HG03108 (cell line): ENCODE data around the gene PIP4K2A.

Source experiments
- ATAC-seq: cut with Tn5 transposase; IDR thresholded peaks from one replicate; pipeline ENCODE4 v1.9.1; 2021; ENCODE audit warnings: moderate library complexity; ENCODE audit not compliant: unreplicated experiment

The PIP4K2A gene

GRCh38 chr10:22623633-22624253 is 90.6 kb downstream of the PIP4K2A start:
- no peak for ATAC-seq

DNA sequence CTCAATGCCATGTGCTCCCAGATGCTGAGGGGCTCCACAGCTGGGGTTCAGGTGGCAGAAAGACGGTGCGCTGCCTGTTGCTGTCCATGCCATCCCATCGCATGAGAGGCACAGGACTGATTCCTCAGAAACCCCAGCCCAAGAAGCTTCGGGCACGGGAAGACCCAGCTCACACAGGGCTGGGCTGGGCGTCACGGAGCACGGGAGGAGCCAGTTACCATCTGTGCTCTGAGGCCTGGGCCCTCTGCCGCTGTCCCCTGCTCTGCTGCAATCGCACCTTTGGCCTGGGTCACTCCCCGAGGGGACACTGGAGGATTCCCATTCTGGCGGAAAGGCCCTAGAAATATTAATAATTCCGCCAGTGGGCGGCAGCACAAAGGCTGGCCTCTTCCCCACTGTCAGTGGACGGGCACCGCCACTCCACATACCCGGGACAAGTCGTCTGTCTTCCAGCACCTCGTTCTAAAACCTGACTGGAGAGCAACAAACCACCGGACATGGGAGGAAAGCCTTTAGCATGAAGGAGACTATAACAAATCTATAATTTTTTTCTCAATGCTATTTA is 92.1 kb downstream of the PIP4K2A start:
- ATAC-seq, result no peak

GRCh38 chr10:22621726-22622125 is 92.7 kb downstream of the PIP4K2A start:
- no peak for ATAC-seq

- no peak for ATAC-seq
Observed at GRCh38 chr10:22620929-22621328, 93.4 kb downstream of the PIP4K2A start.

GRCh38 chr10:22620140-22620857 is 94.1 kb downstream of the PIP4K2A start:
- ATAC-seq, result no peak

- no peak for ATAC-seq
Observed at GRCh38 chr10:22619101-22619500, 95.3 kb downstream of the PIP4K2A start.

DNA sequence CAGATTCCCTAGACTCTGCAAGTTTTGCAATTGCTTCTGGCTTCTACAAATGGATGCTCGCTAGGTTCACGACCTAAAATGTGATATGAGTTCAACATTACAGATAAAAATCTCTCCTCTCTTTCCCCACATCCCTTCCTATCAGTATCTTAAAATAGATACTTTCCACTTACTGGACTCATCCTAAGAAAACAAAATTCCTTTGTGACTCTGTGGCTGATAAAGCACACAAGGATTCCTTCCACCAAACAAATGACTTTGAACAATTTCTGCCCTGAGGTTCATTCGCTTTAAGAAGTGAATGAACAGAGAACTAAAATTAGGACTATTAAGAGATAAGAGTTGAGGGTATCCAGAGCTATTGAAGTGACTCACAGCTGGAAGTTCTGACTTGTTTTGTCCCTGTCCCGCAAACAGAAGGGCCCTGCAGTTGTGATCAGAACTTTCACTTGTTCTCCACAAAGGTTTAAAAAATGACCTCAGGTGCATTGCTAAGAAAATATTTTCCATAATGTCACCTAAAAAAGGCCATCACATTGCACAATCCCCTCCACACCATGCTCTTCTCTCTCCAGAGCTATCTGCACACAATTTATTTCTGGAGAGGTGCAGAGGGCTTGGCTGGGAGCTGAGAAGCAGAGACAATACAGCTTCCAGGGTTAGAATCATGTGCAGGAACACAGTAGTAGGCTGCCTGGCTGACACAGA is 96.1 kb downstream of the PIP4K2A start:
- no peak for ATAC-seq

DNA sequence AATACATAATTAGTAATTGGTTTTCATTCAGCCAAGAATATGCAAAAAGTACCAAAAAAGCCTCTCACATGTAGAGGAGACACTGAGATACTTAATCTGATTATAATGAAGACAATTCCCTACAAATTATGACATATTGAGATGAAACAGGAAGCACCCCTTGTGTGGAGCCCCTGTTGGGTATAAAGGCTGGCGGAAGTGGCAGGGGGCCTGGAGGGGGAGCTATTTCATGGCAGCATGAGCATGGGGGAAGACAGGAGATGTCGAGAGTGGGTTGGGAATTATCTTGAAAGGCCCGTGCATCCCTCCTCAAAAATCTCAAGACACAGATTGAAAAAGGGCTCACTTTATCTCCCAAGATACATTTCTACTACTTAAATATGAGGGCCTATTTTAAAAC is 96.9 kb downstream of the PIP4K2A start:
- ATAC-seq, result no peak

- ATAC-seq, result no peak
Observed at GRCh38 chr10:22617051-22617450, 97.3 kb downstream of the PIP4K2A start.

DNA sequence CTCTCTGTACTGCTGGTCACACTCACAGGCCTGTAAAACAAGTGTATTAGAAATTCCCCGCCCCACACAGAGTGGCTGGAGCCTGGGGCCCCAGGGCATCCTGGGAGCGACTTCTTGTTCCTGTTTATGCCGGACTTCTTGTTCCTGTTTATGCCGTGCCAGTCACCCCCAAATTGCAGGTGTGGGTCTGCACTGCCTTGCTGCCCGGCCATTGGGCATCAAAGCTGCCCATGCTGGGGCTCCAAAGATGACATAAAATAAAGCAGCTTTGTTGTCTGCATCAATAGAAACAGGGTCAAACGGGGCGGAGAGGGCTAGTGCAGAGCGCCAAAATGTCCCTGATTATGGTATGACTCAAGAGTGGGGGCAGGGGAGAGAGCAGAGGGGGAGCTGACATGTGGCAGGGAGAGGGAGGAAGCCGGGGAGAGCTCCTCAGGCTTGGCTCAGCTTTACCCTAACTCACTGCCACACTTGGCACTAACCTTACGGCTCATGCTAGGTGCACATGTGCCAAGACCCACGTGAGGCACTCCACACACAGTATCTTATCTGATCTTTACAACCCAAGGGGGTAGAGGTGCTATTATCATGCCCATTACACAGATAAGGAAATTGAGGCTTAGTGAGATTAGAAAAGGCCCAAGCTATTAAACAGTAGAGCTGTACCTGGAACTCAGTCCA is 98.4 kb downstream of the PIP4K2A start:
- peak; percentile 71 for ATAC-seq

DNA sequence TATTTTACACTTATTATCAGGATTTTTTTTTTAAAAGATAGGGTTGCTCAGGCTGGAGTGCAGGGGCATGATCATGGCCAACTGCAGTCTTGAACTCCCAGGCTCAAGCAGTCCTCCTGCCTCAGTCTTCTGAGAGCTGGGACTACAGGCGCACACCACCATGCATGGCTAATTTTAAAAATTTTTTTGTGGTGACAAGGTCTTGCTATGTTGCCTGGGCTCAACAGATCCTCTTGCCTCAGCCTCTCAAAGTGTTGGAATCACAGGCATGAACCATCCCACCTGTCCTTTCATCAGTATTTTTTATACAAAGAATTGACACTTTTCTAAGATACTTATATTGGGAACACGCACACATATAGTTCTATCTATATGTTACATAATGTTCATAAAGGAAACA is 99.3 kb downstream of the PIP4K2A start:
- no peak for ATAC-seq

- ATAC-seq, result no peak
Observed at GRCh38 chr10:22613011-22613410, 101.4 kb downstream of the PIP4K2A start.

DNA sequence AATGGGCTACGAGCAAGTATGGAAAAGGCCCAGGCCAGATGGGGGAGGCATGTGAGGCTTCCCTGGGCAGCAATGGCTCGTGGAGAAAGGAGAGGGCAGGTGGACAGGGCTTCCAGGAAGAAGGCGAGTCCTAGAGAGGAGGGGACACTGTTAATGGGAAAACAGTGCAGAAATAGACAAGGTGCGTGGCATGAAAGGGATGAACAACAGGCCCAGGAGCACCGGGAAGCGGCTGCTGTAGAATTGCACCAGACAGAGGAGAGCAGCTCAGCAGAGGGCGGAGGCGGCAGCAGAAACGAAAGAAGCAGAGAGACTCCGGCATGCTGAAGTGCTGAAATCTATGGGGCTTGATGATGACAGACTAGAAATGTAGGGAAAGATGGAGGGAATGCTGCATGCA is 102.1 kb downstream of the PIP4K2A start:
- no peak for ATAC-seq

DNA sequence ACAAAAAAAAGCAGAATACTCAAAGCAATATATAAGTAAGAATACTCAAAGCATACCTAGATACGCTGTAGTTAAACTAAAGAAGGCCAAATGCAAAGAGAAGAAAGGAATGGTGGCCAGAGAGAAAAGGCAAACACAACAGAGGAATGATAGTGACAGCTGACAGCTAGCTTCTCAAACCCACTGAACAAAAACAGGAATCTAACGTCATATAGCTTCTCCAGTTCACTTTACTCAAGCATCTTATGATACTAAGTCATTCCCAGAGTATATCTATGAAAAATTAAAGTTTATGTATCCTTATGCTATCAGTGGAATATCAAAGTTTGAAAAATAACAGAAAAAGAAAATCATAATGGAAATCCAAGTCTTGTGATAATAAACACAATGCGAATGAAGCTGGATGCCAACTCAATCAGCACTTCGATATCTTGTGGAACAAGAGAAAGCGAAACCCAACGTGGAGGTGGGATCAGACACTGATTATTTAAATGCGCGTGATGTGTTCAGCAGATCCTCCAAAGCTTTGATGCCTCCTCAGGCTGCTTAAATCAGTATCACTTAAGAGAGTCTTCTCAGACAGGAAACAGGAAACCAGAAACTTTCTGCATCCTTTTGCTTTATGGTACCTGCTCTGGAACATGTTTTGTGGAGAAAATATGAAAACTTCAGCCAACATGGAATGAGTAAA is 102.8 kb downstream of the PIP4K2A start:
- ATAC-seq, result no peak

- ATAC-seq, result no peak
Observed at GRCh38 chr10:22610610-22611009, 103.8 kb downstream of the PIP4K2A start.

DNA sequence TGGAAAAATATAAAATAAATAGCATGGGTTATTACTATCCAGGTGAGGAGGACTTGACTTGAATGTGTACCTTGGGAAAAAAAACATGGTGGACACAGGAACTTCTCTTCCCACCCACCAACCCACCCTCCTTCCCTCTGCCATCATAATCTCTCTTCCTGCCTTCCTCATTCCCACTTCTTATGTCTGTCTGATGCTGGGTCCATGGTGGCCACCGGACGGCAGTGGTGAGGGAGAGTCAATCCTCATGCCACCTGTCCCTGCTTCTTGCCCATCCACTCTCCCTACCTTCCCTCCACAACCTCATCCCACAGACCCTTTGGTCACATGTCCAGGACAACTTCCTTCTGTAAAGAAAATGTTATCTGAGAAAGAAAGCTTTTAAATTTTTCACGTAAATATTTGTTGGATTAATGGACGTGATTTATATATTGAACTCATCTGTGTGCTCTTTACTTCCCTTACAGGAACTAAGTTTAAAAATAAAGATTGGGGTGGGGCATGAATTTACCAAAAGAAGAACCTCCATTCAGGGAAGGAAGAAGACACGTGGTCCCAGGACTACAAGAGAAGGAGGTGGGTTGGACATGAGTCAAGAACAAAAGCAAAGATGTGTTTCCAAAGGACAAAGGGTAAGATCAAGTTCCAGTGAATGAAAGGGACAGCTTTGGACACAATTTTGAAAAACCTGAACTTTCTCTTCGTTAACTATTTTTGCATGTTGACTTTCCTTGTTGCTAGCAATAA is 104.5 kb downstream of the PIP4K2A start:
- no peak for ATAC-seq

DNA sequence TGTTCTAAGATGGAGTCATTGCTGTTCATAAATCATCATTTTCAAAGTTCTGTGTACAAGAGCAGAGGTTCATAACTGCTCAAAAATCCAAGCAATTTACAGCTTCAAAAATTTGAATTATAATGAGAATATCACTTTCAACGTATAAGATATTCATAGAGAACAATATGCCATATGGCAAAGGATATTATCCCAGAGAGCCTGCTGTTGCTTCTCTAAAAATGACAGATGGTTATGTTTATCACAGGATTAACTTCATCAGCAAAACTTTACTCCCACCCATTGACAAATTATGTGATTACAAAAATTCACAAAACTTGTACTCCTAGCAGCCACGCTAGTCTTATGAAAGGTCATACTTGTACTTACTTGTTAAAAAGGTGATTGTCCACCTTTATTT is 105.1 kb downstream of the PIP4K2A start:
- no peak for ATAC-seq

- no peak for ATAC-seq
Observed at GRCh38 chr10:22607261-22607660, 107.1 kb downstream of the PIP4K2A start.

- peak; percentile 84 for ATAC-seq
Observed at GRCh38 chr10:22606164-22606614, 108.2 kb downstream of the PIP4K2A start.

DNA sequence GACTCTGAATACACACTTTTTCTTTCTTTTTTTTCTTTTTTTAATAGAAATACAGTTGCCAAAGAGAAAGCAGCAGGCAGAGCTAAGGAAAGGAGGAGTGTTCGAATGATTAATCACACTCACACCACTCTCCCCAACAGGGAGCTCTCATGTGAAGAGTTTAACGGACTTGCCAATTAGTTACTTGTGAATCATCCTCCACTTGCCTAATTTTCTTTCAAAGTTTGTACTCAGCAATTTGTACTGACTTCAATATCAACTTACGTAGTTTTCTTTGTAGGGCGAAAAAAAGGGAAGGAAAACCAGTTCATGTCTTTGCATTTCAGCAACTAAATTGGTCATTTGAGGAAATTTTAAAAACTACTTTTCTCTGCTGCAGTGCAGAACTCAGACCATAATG is 109.2 kb downstream of the PIP4K2A start:
- ATAC-seq, result no peak
